PC-9 (cell line): Measurements from ENCODE around the gene BCL2.

ENCODE experiments used
- EZH2 ChIP-seq: fragments of 200-600 bp; sonication (generic); IDR thresholded peaks from 2 replicates; pipeline ENCODE4 v1.8.0; 2017; ENCODE audit warnings: antibody characterized with exemption, low read depth
- TF ChIP-seq, protein P1 (sequence below): fragments of 200-600 bp; sonication (generic); conservative IDR thresholded peaks from 2 replicates; pipeline ENCODE4 v1.6.1; 2017; ENCODE audit warnings: mixed run types, antibody characterized with exemption, mild to moderate bottlenecking, moderate library complexity

DNA sequence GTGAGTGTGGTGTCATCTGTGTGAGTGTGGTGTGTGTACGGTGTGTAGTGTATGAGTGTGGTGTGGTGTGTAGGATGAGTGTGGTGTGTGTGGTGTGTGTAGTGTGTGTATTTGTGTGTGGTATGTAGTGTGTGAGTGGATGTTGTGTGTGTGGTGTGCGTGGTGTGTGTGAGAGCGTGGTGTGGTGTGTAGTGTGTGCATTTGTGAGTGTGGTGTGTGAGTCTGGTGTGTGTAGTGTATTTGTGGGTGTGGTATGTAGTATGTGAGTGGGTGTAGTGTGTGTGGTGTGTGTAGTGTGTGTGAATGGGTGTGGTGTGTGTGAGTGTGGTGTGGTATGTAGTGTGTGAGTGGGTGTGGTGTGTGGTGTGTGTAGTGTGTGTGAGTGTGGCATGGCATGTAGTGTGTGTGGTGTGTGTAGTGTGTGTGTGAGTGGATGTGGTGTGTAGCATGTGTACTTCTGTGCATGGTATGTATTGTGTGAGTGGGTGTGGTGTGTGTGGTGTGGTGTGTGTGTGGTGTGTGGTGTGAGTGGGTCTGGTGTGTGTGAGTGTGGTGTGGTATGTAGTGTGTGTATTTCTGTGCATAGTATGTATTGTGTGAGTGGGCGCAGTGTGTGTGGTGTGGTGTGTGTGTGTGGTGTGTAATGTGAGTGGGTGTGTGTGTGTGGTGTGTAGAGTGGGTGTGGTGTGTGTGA, 227.8 kb downstream of the BCL2 start:
- TF ChIP-seq, protein P1, sequence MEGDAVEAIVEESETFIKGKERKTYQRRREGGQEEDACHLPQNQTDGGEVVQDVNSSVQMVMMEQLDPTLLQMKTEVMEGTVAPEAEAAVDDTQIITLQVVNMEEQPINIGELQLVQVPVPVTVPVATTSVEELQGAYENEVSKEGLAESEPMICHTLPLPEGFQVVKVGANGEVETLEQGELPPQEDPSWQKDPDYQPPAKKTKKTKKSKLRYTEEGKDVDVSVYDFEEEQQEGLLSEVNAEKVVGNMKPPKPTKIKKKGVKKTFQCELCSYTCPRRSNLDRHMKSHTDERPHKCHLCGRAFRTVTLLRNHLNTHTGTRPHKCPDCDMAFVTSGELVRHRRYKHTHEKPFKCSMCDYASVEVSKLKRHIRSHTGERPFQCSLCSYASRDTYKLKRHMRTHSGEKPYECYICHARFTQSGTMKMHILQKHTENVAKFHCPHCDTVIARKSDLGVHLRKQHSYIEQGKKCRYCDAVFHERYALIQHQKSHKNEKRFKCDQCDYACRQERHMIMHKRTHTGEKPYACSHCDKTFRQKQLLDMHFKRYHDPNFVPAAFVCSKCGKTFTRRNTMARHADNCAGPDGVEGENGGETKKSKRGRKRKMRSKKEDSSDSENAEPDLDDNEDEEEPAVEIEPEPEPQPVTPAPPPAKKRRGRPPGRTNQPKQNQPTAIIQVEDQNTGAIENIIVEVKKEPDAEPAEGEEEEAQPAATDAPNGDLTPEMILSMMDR: no peak
- TF ChIP-seq EZH2: no peak
